Neural crest cell (in vitro differentiated cells): ENCODE results near the gene SIM2. TPM values are rescaled to one million over a fixed set of nuclear protein-coding genes. Genes with fewer than 3 reads are reported as not detected.

Experiments
- DNase-seq: peaks from one replicate; pipeline ENCODE4 v3.0.0; 2021; ENCODE audit warnings: low read depth, mixed read lengths, low spot score
- H3K27ac Mint-ChIP-seq: one replicate; pipeline ENCODE4 v1.8.0; 2021; ENCODE audit warnings: mild to moderate bottlenecking, mixed read lengths; ENCODE audit not compliant: unreplicated experiment
- H3K27me3 Mint-ChIP-seq: 2 replicates; pipeline ENCODE4 v1.8.0; 2021; ENCODE audit warnings: low read depth, mild to moderate bottlenecking, mixed read lengths
- H3K36me3 Mint-ChIP-seq: 2 replicates; pipeline ENCODE4 v1.8.0; 2021; ENCODE audit warnings: low read depth, mild to moderate bottlenecking, mixed read lengths
- H3K4me1 Mint-ChIP-seq: 2 replicates; pipeline ENCODE4 v1.8.0; 2021; ENCODE audit warnings: mixed read lengths
- H3K4me3 Mint-ChIP-seq: one replicate; pipeline ENCODE4 v1.8.0; 2021; ENCODE audit warnings: mild to moderate bottlenecking, mixed read lengths
- H3K9me3 Mint-ChIP-seq: 2 replicates; pipeline ENCODE4 v1.8.0; 2021; ENCODE audit warnings: mixed read lengths
- total RNA-seq: library from RNA; stranded (reverse); gene quantifications from 2 replicates; pipeline ENCODE4 v1.2.1, GENCODE V29; 2021
- TF ChIP-seq, protein P1 (sequence below): fragments of 200-600 bp; sonication (generic); conservative IDR thresholded peaks from 2 replicates; pipeline ENCODE4 v1.5.0; 2021; ENCODE audit warnings: antibody characterized with exemption, mild to moderate bottlenecking

SIM2 gene
- total RNA-seq, 1 donor from 2014 or later: not detected

GRCh38 chr21:36657999-36658398, 40.9 kb upstream of the SIM2 start:
- DNase-seq: no peak
- Mint-ChIP-seq H3K36me3 (no peaks in the 10 kb centered on the region), H3K4me3 (no peak overlapping the region), H3K4me1 (peaks cover 11% of the 10 kb centered on the region), H3K27ac (no peak overlapping the region), H3K9me3 (no peaks in the 10 kb centered on the region), H3K27me3 (peaks cover 6% of the 10 kb centered on the region)
- TF ChIP-seq, protein P1, sequence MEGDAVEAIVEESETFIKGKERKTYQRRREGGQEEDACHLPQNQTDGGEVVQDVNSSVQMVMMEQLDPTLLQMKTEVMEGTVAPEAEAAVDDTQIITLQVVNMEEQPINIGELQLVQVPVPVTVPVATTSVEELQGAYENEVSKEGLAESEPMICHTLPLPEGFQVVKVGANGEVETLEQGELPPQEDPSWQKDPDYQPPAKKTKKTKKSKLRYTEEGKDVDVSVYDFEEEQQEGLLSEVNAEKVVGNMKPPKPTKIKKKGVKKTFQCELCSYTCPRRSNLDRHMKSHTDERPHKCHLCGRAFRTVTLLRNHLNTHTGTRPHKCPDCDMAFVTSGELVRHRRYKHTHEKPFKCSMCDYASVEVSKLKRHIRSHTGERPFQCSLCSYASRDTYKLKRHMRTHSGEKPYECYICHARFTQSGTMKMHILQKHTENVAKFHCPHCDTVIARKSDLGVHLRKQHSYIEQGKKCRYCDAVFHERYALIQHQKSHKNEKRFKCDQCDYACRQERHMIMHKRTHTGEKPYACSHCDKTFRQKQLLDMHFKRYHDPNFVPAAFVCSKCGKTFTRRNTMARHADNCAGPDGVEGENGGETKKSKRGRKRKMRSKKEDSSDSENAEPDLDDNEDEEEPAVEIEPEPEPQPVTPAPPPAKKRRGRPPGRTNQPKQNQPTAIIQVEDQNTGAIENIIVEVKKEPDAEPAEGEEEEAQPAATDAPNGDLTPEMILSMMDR: no peak

GRCh38 chr21:36658926-36659325, 40.0 kb upstream of the SIM2 start:
- Mint-ChIP-seq H3K4me3 (no peak overlapping the region), H3K9me3 (no peaks in the 10 kb centered on the region), H3K27me3 (peaks cover 13% of the 10 kb centered on the region), H3K36me3 (no peaks in the 10 kb centered on the region), H3K27ac (no peak overlapping the region), H3K4me1 (peaks cover 10% of the 10 kb centered on the region)
- no peak for DNase-seq
- TF ChIP-seq, protein P1: no peak

DNA sequence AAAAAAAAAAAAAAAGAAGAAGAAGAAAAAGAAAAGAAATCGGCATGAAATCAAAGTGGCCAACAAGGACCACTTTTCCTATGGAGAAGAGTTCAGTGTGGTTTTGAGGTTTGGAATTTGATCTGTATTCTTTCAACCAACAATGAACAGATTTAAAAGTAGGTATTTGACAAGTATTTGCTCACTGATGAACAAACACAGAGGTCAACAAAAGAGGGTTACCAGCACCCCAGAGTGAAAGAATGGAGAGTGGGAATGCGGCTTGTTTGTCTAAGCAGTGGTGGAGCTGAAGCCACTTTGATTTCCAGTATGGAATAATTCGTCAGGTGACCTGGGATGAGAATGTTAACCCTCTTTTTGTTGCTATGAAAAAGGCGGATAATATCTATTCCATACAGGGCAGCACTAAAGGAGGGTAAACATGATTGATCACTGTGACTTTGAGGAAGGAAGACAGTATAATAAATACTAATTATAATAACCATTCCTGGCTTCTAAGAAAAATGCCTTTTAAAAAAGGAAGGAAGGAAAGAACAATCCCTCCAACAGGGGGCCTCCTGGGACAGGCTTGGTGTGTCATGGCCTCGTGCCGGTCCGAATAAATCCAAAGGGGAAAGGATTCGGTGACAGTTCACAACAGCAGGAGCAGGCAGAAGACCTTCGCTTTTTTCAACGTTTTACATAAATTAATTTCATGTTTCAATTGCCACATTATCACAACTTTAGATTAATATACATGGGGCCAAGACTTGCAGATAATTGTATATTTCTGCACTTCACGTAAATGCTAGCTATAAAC, 37.2 kb upstream of the SIM2 start:
- H3K27ac Mint-ChIP-seq: no peak overlapping the region
- H3K36me3 Mint-ChIP-seq: no peaks in the 10 kb centered on the region
- TF ChIP-seq, protein P1: peak; percentile 59
- H3K4me1 Mint-ChIP-seq: peaks cover 4% of the 10 kb centered on the region
- no peak overlapping the region for H3K4me3 Mint-ChIP-seq
- peaks cover 22% of the 10 kb centered on the region for H3K27me3 Mint-ChIP-seq
- no peaks in the 10 kb centered on the region for H3K9me3 Mint-ChIP-seq
- peak; percentile 33 for DNase-seq

GRCh38 chr21:36663033-36663855, 35.7 kb upstream of the SIM2 start:
- Mint-ChIP-seq H3K4me3 (no peak overlapping the region), H3K36me3 (no peaks in the 10 kb centered on the region), H3K27me3 (peaks cover 22% of the 10 kb centered on the region), H3K4me1 (peaks cover 4% of the 10 kb centered on the region), H3K27ac (no peak overlapping the region), H3K9me3 (no peaks in the 10 kb centered on the region)
- TF ChIP-seq, protein P1: no peak
- DNase-seq: no peak

DNA sequence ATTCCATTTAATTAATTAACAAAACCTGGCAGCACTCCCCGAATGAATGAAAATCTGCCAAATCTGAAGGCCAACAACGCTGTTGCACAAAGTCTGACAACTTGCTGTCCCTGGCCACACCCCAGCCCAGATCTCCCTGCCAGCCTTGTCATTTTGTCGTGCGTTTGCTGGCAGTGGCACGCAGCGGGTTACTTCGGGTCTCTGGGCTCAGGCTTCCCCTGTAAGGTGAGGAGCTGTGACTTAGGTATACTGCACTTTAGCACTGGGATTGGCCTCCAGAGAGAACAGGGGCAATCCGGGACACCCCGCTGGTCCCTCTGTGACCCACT, 34.3 kb upstream of the SIM2 start:
- no peak for DNase-seq
- Mint-ChIP-seq H3K4me3 (no peak overlapping the region), H3K27ac (no peak overlapping the region), H3K4me1 (peaks cover 4% of the 10 kb centered on the region), H3K36me3 (no peaks in the 10 kb centered on the region), H3K27me3 (peaks cover 29% of the 10 kb centered on the region), H3K9me3 (no peaks in the 10 kb centered on the region)
- TF ChIP-seq, protein P1: no peak
